Activated CD8-positive, alpha-beta T cell treated with anti-CD3 and anti-CD28 coated beads for 36 hours (primary cell): Measurements from ENCODE around the gene NCAM1. TPM values are rescaled to one million over a fixed set of nuclear protein-coding genes. Genes with fewer than 3 reads are reported as not detected.

Experiments used
- ATAC-seq: fragments of 200-7000 bp; cut with Tn5 transposase; one replicate; pipeline ENCODE4 v1.10.0; 2021; ENCODE audit warnings: mild to moderate bottlenecking, moderate library complexity
- CTCF ChIA-PET: fragments of 350-600 bp; sonication (Branson Sonifier 250); formaldehyde crosslinking; loops from one replicate; lab custom pipeline; 2021; ENCODE audit warnings: antibody characterized with exemption; lab: Charles Lee
- POLR2A ChIA-PET: fragments of 350-600 bp; sonication (Branson Sonifier 250); formaldehyde crosslinking; loops from one replicate; lab custom pipeline; 2021; ENCODE audit warnings: antibody characterized with exemption; lab: Charles Lee
- DNase-seq: peaks from one replicate; pipeline ENCODE4 v3.0.0-alpha.2; 2020
- H3K27ac Mint-ChIP-seq: one replicate; pipeline ENCODE4 v1.8.0; 2021; ENCODE audit warnings: mild to moderate bottlenecking, mixed read lengths
- H3K27me3 Mint-ChIP-seq: one replicate; pipeline ENCODE4 v1.8.0; 2021; ENCODE audit warnings: mixed read lengths
- H3K36me3 Mint-ChIP-seq: one replicate; pipeline ENCODE4 v1.8.0; 2021; ENCODE audit warnings: low read depth, mixed read lengths
- H3K4me1 Mint-ChIP-seq: one replicate; pipeline ENCODE4 v1.8.0; 2021; ENCODE audit warnings: low read depth, mixed read lengths
- H3K4me3 Mint-ChIP-seq: one replicate; pipeline ENCODE4 v1.8.0; 2021; ENCODE audit warnings: mild to moderate bottlenecking, moderate library complexity, mixed read lengths
- H3K9me3 Mint-ChIP-seq: one replicate; pipeline ENCODE4 v1.8.0; 2021; ENCODE audit warnings: mixed read lengths
- intact Hi-C: fragments of 100-400 bp; cut with micrococcal nuclease; formaldehyde crosslinking; loops from one replicate; pipeline ENCODE4 v1.10.0; 2022
- total RNA-seq, 2 experiments: library from RNA; stranded (reverse); gene quantifications; one replicate each; pipeline ENCODE4 v1.2.3, GENCODE V29; 2021
- TF ChIP-seq, protein P1 (sequence below): fragments of 200-600 bp; IDR thresholded peaks from one replicate; pipeline ENCODE4 v1.8.0; 2022; ENCODE audit warnings: antibody characterized with exemption, mild to moderate bottlenecking

NCAM1 gene
- total RNA-seq, 2 experiments from 2014 or later: 0.47 to 0.56 TPM

DNA sequence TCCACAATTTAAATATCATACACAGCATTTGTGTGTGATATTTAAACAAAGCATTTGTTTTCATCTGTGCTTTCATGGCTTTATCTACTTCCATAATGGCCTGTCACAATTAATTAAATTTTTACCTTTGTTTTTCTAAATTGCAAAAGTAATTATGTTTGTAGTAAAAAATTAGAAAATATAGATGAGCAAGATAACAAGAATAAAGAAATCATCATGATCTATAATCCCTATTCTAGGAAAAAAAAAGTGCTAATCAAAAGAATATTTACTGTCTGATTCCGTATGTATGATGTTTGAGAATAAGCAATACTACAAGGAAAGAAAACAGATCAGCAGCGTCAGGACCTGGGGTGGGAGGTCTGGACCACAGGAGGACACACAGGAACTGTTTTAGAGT, 149.9 kb downstream of the NCAM1 start:
- TF ChIP-seq, protein P1, sequence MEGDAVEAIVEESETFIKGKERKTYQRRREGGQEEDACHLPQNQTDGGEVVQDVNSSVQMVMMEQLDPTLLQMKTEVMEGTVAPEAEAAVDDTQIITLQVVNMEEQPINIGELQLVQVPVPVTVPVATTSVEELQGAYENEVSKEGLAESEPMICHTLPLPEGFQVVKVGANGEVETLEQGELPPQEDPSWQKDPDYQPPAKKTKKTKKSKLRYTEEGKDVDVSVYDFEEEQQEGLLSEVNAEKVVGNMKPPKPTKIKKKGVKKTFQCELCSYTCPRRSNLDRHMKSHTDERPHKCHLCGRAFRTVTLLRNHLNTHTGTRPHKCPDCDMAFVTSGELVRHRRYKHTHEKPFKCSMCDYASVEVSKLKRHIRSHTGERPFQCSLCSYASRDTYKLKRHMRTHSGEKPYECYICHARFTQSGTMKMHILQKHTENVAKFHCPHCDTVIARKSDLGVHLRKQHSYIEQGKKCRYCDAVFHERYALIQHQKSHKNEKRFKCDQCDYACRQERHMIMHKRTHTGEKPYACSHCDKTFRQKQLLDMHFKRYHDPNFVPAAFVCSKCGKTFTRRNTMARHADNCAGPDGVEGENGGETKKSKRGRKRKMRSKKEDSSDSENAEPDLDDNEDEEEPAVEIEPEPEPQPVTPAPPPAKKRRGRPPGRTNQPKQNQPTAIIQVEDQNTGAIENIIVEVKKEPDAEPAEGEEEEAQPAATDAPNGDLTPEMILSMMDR: no peak
- no peaks in the 10 kb centered on the region for H3K9me3 Mint-ChIP-seq
- intact Hi-C loops: no loop called here
- no peak for ATAC-seq
- H3K4me3 Mint-ChIP-seq: no peak overlapping the region
- CTCF ChIA-PET: no interaction called here
- peaks cover 3% of the 10 kb centered on the region for H3K27me3 Mint-ChIP-seq
- no peak for DNase-seq
- no peak overlapping the region for H3K27ac Mint-ChIP-seq
- H3K36me3 Mint-ChIP-seq: no peaks in the 10 kb centered on the region
- no peaks in the 10 kb centered on the region for H3K4me1 Mint-ChIP-seq
- POLR2A ChIA-PET: no interaction called here

DNA sequence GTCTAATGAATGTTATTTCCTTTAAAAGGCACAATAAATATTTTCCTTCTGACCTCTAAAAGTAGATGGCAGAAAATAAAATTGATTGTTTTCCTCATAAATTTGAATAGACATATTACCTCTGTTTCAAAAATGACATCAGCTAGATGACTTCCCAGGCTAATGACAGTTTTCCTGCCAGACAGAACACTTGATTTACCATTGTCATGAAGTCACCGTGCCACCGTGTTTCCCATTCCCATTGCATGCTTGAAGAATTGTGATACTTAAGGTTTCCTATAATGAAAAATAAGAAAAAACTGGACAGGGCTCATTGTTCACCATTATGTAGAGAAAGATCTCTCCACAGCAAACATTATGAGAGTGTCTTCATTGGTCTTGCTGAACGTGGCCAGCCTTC, 151.1 kb downstream of the NCAM1 start:
- intact Hi-C loops: no loop called here

DNA sequence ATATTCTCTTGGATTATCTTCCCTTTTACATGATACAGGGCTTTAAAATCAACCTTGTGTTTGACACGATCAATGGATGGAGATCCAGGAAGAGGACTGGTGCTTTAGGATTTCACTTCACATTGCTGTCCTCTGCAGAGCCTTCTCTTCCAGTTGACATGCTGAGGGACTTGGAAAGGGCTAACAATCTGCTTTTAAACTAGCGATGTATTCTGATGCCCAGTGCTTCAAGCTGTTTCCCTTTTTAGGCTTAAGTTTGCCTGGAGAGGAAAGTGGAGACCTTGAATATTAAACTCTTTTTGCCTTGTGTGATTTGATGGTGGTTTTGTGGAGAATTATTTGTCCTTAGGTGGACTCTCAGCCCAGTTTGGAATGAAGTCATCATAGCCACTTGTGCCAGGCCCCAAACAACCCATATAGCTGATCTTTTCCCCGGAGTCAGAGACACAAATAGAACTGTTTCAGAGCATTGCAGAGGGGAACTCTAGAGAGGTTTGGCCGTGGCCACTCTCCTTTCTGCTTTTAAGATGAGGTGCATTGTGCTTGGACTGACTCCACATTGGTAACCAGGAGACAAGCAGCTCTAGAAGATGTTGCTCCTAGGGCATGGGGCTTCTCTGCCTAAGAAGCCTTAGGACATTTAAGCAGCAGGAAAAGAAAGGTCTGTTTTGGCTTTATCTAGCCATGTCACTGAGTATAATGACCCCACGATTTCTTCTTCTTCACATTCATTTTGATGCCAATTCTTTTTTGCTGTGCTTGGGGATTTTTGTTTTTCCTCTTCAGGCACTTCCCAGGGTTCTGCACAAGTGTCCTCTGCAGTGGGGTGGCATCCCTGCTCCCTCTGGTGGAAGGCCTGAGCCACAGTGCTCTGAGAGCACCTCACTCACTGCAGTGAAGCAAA, 152.8 kb downstream of the NCAM1 start:
- CTCF ChIA-PET: interaction anchor here (1.5 to 2.7 kb wide), 2 partner anchors 316 to 526 kb away, joined by 3 to 7 read pairs; no protein-coding TSS in a partner anchor
- H3K27ac Mint-ChIP-seq: no peak overlapping the region
- H3K27me3 Mint-ChIP-seq: peaks cover 3% of the 10 kb centered on the region
- peak; percentile 8 for DNase-seq
- no peak overlapping the region for H3K4me3 Mint-ChIP-seq
- POLR2A ChIA-PET: interaction anchor here (0.8 kb wide), 1 partner anchor 16 kb away, joined by 3 read pairs; no protein-coding TSS in a partner anchor
- intact Hi-C loops: no loop called here
- H3K4me1 Mint-ChIP-seq: no peaks in the 10 kb centered on the region
- H3K9me3 Mint-ChIP-seq: no peaks in the 10 kb centered on the region
- TF ChIP-seq, protein P1: peak; percentile 14
- no peaks in the 10 kb centered on the region for H3K36me3 Mint-ChIP-seq
- no peak for ATAC-seq

More for the DNA sequence above, 151.1 kb downstream of the NCAM1 start:
- Mint-ChIP-seq H3K27ac (no peak overlapping the region), H3K36me3 (no peaks in the 10 kb centered on the region), H3K27me3 (peaks cover 3% of the 10 kb centered on the region), H3K9me3 (no peaks in the 10 kb centered on the region), H3K4me3 (no peak overlapping the region), H3K4me1 (no peaks in the 10 kb centered on the region)
- ChIA-PET POLR2A (no interaction called here), CTCF (no interaction called here)
- ATAC-seq (no peak), DNase-seq (no peak)
- TF ChIP-seq, protein P1: no peak

DNA sequence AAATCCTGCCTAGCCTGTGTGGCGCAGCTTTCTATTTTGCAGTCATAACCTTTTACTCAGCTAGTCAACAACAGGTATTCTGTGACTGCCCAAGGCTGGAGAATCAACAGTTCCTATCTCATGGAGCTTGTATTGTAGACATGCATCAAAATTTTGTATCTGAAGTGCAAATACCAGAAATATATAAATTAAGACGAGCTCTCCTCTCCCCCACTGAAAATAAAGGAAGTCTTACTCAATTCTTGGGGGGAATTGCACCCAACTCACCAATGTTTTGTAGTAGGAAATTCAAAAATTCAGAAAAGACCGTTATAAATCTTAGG, 153.4 kb downstream of the NCAM1 start:
- Mint-ChIP-seq H3K4me1 (no peaks in the 10 kb centered on the region), H3K27ac (no peak overlapping the region), H3K4me3 (no peak overlapping the region), H3K36me3 (no peaks in the 10 kb centered on the region), H3K9me3 (no peaks in the 10 kb centered on the region), H3K27me3 (peaks cover under 1% of the 10 kb centered on the region)
- ChIA-PET CTCF (interaction anchor here (1.5 to 2.7 kb wide), 2 partner anchors 317 to 526 kb away, joined by 3 to 7 read pairs; no protein-coding TSS in a partner anchor), POLR2A (interaction anchor here (0.8 kb wide), 1 partner anchor 15 kb away, joined by 3 read pairs; no protein-coding TSS in a partner anchor)
- DNase-seq: no peak
- TF ChIP-seq, protein P1: no peak
- intact Hi-C loops: no loop called here
- ATAC-seq: no peak

DNA sequence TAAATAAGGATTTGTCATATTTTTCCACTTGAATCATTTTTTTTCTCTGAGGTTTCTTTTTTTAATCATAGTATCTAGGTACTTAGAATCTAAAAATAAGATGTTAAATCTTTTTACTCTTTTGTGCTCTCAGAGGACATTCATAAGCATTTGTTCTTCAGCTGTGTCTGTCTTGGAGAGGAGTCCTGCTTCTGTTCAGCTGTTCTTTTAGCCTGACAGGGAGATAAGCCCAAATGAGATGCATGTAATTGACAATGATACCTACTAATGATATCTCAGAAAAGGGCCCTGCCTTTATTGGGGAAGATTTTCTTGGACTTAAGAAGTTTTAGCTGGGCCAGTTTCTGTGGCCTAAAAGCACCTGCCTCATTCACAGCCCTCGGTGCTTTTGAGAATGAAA, 156.9 kb downstream of the NCAM1 start:
- ATAC-seq (no peak), DNase-seq (no peak)
- Mint-ChIP-seq H3K27ac (no peak overlapping the region), H3K4me1 (no peaks in the 10 kb centered on the region), H3K27me3 (peaks cover 3% of the 10 kb centered on the region), H3K36me3 (no peaks in the 10 kb centered on the region), H3K4me3 (no peak overlapping the region), H3K9me3 (no peaks in the 10 kb centered on the region)
- intact Hi-C loops: no loop called here
- ChIA-PET CTCF (no interaction called here), POLR2A (no interaction called here)
- TF ChIP-seq, protein P1: no peak
